Putamen (tissue), 1 donor: ENCODE data around the gene MAGEC2.

Source experiments
- DNase-seq: peaks from one replicate; pipeline ENCODE4 v3.0.0-alpha.2; 2016; ENCODE audit warnings: low spot score

Gene MAGEC2

GRCh38 chrX:142204522-142205433 is at the start of gene MAGEC2:
TSS of gene MAGEC2 (minus strand) at chrX:142205290. CDS start at chrX:142203987, 1,303 bp downstream.
- no peak for DNase-seq

- DNase-seq = no peak
These were observed 46.6 kb upstream of the MAGEC2 start for GRCh38 chrX:142251680-142252079.

- DNase-seq = no peak
These were observed 46.1 kb upstream of the MAGEC2 start for GRCh38 chrX:142251202-142251601.

GRCh38 chrX:142250502-142250901 is 45.4 kb upstream of the MAGEC2 start:
- DNase-seq = no peak

GRCh38 chrX:142249721-142250120 is 44.6 kb upstream of the MAGEC2 start:
- DNase-seq = no peak

GRCh38 chrX:142244568-142244967 is 39.5 kb upstream of the MAGEC2 start:
- no peak for DNase-seq

GRCh38 chrX:142238536-142238935 is 33.4 kb upstream of the MAGEC2 start:
- DNase-seq = no peak

- DNase-seq = no peak
These were observed 28.3 kb upstream of the MAGEC2 start for GRCh38 chrX:142233400-142233799.

GRCh38 chrX:142214081-142214480 is 9.0 kb upstream of the MAGEC2 start:
- no peak for DNase-seq

- no peak for DNase-seq
These were observed 4.0 kb downstream of the MAGEC2 start for GRCh38 chrX:142201113-142201512.

- no peak for DNase-seq
These were observed 19.0 kb downstream of the MAGEC2 start for GRCh38 chrX:142186103-142186502.

- DNase-seq = no peak
These were observed 20.1 kb downstream of the MAGEC2 start for GRCh38 chrX:142184756-142185602.

GRCh38 chrX:142156567-142156966 is 48.5 kb downstream of the MAGEC2 start:
- no peak for DNase-seq
